ENCODE results near the gene SERTM2.

Gene SERTM2

DNA sequence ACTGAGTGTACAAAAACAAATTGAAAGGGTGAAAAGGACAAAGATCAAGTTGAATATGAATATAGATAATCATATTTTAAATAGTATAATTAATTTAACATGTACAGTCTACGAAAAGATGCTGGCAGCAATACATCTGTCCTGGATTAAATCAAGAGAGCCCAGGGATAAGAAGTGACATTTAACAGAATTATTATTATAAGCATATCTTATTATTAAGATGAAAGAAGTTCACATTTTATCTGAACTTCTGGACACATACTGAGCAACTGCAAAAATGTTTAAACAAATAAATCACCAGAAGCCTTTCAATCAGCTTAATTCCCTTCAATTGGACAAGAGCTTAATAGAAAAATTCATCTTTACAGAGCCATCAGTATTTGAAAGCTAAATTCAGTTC is 50.4 kb downstream of the SERTM2 start:
- DNase-seq, result no peak

DNA sequence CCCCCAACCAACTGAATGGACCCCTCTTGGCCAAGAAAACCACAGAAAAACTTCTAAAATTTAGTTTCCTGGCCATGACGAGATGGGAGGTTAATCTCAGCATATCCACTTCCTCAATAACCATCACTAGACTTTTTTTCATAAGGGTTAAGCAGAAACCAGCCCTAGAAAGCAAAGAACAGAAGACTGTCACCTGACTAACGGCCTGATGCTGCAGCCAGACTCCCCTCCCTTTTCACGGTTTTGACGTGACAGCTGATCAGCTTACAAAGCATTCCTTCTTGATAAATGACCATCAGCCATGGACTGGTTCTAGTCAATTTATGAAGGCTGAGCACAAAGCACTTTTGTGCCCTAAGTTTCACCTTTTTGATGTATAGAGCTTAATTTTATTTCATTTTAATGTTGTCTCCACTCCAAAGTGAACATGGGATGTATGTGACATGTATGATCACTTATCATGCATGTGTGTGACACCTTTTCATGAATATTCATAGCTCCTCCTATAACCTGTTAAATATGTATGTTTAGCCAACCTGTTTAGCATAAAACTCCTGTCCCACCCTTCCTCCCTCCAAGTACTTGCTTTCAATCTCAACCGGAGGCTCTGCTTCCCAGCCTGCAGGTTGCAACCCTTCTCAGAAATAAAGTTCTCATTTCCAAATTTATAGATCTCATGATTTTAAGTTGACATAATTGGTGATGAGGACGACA is 56.3 kb downstream of the SERTM2 start:
- no peak for DNase-seq

DNA sequence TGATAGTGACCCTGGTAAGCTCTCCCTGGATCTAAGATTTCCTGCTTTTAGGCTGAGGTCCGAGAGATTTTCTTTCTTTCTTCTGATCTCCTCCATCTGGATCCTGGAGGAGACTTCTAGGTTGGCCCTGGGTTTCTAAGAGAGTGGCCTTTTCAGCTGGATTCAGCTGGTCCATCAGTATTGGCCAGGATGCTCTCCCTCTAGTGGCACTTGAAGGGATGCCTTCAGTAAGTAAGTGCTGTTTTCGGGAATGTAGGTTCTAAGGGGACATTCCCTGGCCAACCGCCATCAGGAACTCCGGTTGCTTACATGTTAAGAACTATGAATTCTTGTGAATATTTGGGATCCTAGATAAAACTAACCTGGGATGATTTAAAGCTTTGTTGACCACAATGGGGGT is 56.9 kb downstream of the SERTM2 start:
- no peak for DNase-seq

DNA sequence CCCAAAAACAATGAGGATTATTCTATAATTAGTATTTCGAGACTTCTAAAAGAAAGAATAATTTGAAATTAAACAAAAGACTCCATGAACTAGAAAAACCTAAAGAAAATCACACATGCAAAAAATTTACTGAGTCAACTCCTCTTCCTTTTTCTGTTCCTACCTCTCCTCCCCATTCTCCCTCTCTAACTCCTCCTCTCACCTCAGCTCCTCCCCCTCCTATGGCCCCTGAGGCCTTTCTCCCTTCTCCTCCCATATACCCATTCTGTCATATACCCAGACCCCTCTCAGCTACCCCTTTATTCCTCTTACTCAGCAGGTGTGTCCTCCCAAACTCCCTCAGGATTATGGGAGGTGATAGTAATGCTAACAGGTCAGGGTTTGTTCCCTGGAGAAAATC is 57.4 kb downstream of the SERTM2 start:
- no peak for DNase-seq
